Right lobe of liver (tissue), 4 donors: ENCODE measurements around the gene OR2A14.

Source experiments
- POLR2A ChIP-seq: fragments of 450-650 bp; IDR thresholded peaks from one replicate; pipeline ENCODE4 v1.6.1; 2017; ENCODE audit warnings: antibody characterized with exemption, mild to moderate bottlenecking
- TF ChIP-seq, protein P1 (sequence below), 4 donors: fragments of 200-600 bp in 3 of 4; fragments of 450-650 bp in 1 of 4; IDR thresholded peaks; one replicate each; pipeline versions ENCODE4 v1.5.1 to v1.8.0; 2016 to 2022; ENCODE audit warnings: antibody characterized with exemption in 4 of 4, mild to moderate bottlenecking in 2 of 4
- donor health status: DM: no; HTN: no; CAD: no.
- donor health status: DM: no; HTN: no; CAD: no.
- donor health status: DM: no; HTN: yes; CAD: no.

DNA sequence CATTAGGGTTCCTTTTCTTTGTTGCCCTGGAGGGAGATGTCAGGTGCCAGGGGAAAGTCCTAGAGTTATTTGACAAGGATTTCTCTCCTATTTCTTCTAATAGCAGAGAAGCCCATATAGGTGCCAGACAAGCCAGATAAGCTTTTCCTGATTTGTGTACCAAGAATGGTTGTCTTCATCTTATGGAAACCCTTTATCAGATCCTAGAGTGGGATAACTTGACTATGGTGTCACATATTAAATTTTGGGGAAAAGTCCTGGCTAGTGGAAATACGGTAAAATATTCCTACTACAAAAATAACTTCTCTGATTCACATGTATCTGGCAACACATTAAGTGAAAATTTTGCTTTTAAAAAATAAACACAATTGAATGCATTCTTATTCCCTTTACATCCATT, 35.7 kb upstream of the OR2A14 start:
- no peak for TF ChIP-seq POLR2A
- TF ChIP-seq, protein P1, sequence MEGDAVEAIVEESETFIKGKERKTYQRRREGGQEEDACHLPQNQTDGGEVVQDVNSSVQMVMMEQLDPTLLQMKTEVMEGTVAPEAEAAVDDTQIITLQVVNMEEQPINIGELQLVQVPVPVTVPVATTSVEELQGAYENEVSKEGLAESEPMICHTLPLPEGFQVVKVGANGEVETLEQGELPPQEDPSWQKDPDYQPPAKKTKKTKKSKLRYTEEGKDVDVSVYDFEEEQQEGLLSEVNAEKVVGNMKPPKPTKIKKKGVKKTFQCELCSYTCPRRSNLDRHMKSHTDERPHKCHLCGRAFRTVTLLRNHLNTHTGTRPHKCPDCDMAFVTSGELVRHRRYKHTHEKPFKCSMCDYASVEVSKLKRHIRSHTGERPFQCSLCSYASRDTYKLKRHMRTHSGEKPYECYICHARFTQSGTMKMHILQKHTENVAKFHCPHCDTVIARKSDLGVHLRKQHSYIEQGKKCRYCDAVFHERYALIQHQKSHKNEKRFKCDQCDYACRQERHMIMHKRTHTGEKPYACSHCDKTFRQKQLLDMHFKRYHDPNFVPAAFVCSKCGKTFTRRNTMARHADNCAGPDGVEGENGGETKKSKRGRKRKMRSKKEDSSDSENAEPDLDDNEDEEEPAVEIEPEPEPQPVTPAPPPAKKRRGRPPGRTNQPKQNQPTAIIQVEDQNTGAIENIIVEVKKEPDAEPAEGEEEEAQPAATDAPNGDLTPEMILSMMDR (IDR thresholded peaks at IDR 0.05), result no peak
